ENCODE data around the gene SNX11.

The SNX11 gene

GRCh38 chr17:48144231-48144630 is 36.7 kb downstream of the SNX11 start:
- no peaks in the 10 kb centered on the region for H3K4me1 ChIP-seq (ENCODE audit: control insufficient read depth, insufficient read depth, low read length)
- H3K27me3 ChIP-seq (ENCODE audit: control insufficient read depth, insufficient read depth, low read length), result peaks cover 23% of the 10 kb centered on the region
- H3K9me3 ChIP-seq (ENCODE audit: control insufficient read depth, low read length), result no peaks in the 10 kb centered on the region
- no peak overlapping the region for H3K9ac ChIP-seq (ENCODE audit: low read length)
- H3K4me3 ChIP-seq (ENCODE audit: low read length), result no peak overlapping the region
- no peaks in the 10 kb centered on the region for H3K36me3 ChIP-seq (ENCODE audit: control insufficient read depth, insufficient read depth, low read length)

- no peaks in the 10 kb centered on the region for H3K9me3 ChIP-seq (ENCODE audit: control insufficient read depth, low read length)
- no peak overlapping the region for H3K9ac ChIP-seq (ENCODE audit: low read length)
- H3K4me3 ChIP-seq (ENCODE audit: low read length), result no peak overlapping the region
- peaks cover 32% of the 10 kb centered on the region for H3K27me3 ChIP-seq (ENCODE audit: control insufficient read depth, insufficient read depth, low read length)
- H3K36me3 ChIP-seq (ENCODE audit: control insufficient read depth, insufficient read depth, low read length), result no peaks in the 10 kb centered on the region
- no peaks in the 10 kb centered on the region for H3K4me1 ChIP-seq (ENCODE audit: control insufficient read depth, insufficient read depth, low read length)
Observed at GRCh38 chr17:48144976-48145798, 37.6 kb downstream of the SNX11 start.

- peaks cover 49% of the 10 kb centered on the region for H3K27me3 ChIP-seq (ENCODE audit: control insufficient read depth, insufficient read depth, low read length)
- no peaks in the 10 kb centered on the region for H3K9me3 ChIP-seq (ENCODE audit: control insufficient read depth, low read length)
- H3K4me1 ChIP-seq (ENCODE audit: control insufficient read depth, insufficient read depth, low read length), result no peaks in the 10 kb centered on the region
- H3K36me3 ChIP-seq (ENCODE audit: control insufficient read depth, insufficient read depth, low read length), result no peaks in the 10 kb centered on the region
- H3K9ac ChIP-seq (ENCODE audit: low read length), result no peak overlapping the region
- H3K4me3 ChIP-seq (ENCODE audit: low read length), result no peak overlapping the region
Observed at GRCh38 chr17:48148029-48148770, 40.6 kb downstream of the SNX11 start.

GRCh38 chr17:48148854-48149786 is 41.6 kb downstream of the SNX11 start:
- peaks cover 4% of the 10 kb centered on the region for H3K4me1 ChIP-seq (ENCODE audit: control insufficient read depth, insufficient read depth, low read length)
- H3K4me3 ChIP-seq (ENCODE audit: low read length), result no peak overlapping the region
- peaks cover 42% of the 10 kb centered on the region for H3K27me3 ChIP-seq (ENCODE audit: control insufficient read depth, insufficient read depth, low read length)
- no peak overlapping the region for H3K9ac ChIP-seq (ENCODE audit: low read length)
- no peaks in the 10 kb centered on the region for H3K36me3 ChIP-seq (ENCODE audit: control insufficient read depth, insufficient read depth, low read length)
- H3K9me3 ChIP-seq (ENCODE audit: control insufficient read depth, low read length), result no peaks in the 10 kb centered on the region

- Histone ChIP-seq H3K4me3 (ENCODE audit: low read length) (no peak overlapping the region), H3K27me3 (ENCODE audit: control insufficient read depth, insufficient read depth, low read length) (peaks cover 39% of the 10 kb centered on the region), H3K4me1 (ENCODE audit: control insufficient read depth, insufficient read depth, low read length) (peaks cover 7% of the 10 kb centered on the region), H3K9ac (ENCODE audit: low read length) (no peak overlapping the region), H3K36me3 (ENCODE audit: control insufficient read depth, insufficient read depth, low read length) (no peaks in the 10 kb centered on the region), H3K9me3 (ENCODE audit: control insufficient read depth, low read length) (no peaks in the 10 kb centered on the region)
Observed at GRCh38 chr17:48149787-48150463, 42.4 kb downstream of the SNX11 start.

GRCh38 chr17:48150597-48151001 is 43.0 kb downstream of the SNX11 start:
- Histone ChIP-seq H3K9ac (ENCODE audit: low read length) (no peak overlapping the region), H3K4me3 (ENCODE audit: low read length) (no peak overlapping the region), H3K36me3 (ENCODE audit: control insufficient read depth, insufficient read depth, low read length) (no peaks in the 10 kb centered on the region), H3K27me3 (ENCODE audit: control insufficient read depth, insufficient read depth, low read length) (peaks cover 35% of the 10 kb centered on the region), H3K4me1 (ENCODE audit: control insufficient read depth, insufficient read depth, low read length) (peaks cover 7% of the 10 kb centered on the region), H3K9me3 (ENCODE audit: control insufficient read depth, low read length) (no peaks in the 10 kb centered on the region)

GRCh38 chr17:48151220-48151619 is 43.7 kb downstream of the SNX11 start:
- H3K4me1 ChIP-seq (ENCODE audit: control insufficient read depth, insufficient read depth, low read length), result peaks cover 7% of the 10 kb centered on the region
- H3K9me3 ChIP-seq (ENCODE audit: control insufficient read depth, low read length), result no peaks in the 10 kb centered on the region
- H3K27me3 ChIP-seq (ENCODE audit: control insufficient read depth, insufficient read depth, low read length), result peaks cover 34% of the 10 kb centered on the region
- no peak overlapping the region for H3K4me3 ChIP-seq (ENCODE audit: low read length)
- no peaks in the 10 kb centered on the region for H3K36me3 ChIP-seq (ENCODE audit: control insufficient read depth, insufficient read depth, low read length)
- no peak overlapping the region for H3K9ac ChIP-seq (ENCODE audit: low read length)

- Histone ChIP-seq H3K9me3 (ENCODE audit: control insufficient read depth, low read length) (no peaks in the 10 kb centered on the region), H3K27me3 (ENCODE audit: control insufficient read depth, insufficient read depth, low read length) (peaks cover 34% of the 10 kb centered on the region)
Observed at GRCh38 chr17:48152289-48152688, 44.7 kb downstream of the SNX11 start.

GRCh38 chr17:48153691-48154358 is 46.3 kb downstream of the SNX11 start:
- no peaks in the 10 kb centered on the region for H3K9me3 ChIP-seq (ENCODE audit: control insufficient read depth, low read length)
- peaks cover 27% of the 10 kb centered on the region for H3K27me3 ChIP-seq (ENCODE audit: control insufficient read depth, insufficient read depth, low read length)
- no peaks in the 10 kb centered on the region for H3K36me3 ChIP-seq (ENCODE audit: control insufficient read depth, insufficient read depth, low read length)
- H3K4me3 ChIP-seq (ENCODE audit: low read length), result no peak overlapping the region
- peaks cover 7% of the 10 kb centered on the region for H3K4me1 ChIP-seq (ENCODE audit: control insufficient read depth, insufficient read depth, low read length)
- no peak overlapping the region for H3K9ac ChIP-seq (ENCODE audit: low read length)

More at GRCh38 chr17:48152289-48152688, 44.7 kb downstream of the SNX11 start:
- no peaks in the 10 kb centered on the region for H3K36me3 ChIP-seq (ENCODE audit: control insufficient read depth, insufficient read depth, low read length)
- peaks cover 7% of the 10 kb centered on the region for H3K4me1 ChIP-seq (ENCODE audit: control insufficient read depth, insufficient read depth, low read length)
- H3K4me3 ChIP-seq (ENCODE audit: low read length), result no peak overlapping the region
- no peak overlapping the region for H3K9ac ChIP-seq (ENCODE audit: low read length)

- no peak overlapping the region for H3K4me3 ChIP-seq (ENCODE audit: low read length)
- H3K4me1 ChIP-seq (ENCODE audit: control insufficient read depth, insufficient read depth, low read length), result peaks cover 16% of the 10 kb centered on the region
- H3K27me3 ChIP-seq (ENCODE audit: control insufficient read depth, insufficient read depth, low read length), result peaks cover 9% of the 10 kb centered on the region
- no peaks in the 10 kb centered on the region for H3K36me3 ChIP-seq (ENCODE audit: control insufficient read depth, insufficient read depth, low read length)
- no peaks in the 10 kb centered on the region for H3K9me3 ChIP-seq (ENCODE audit: control insufficient read depth, low read length)
- H3K9ac ChIP-seq (ENCODE audit: low read length), result no peak overlapping the region
Observed at GRCh38 chr17:48155889-48156611, 48.5 kb downstream of the SNX11 start.
